ENCODE measurements around the gene CTAG1B. TPM values are rescaled to one million over a fixed set of nuclear protein-coding genes. Genes with fewer than 3 reads are reported as not detected.

The CTAG1B gene
- total and polyA plus RNA-seq, 2 of the 8 experiments (the other 6 are each of a cell fraction or from before 2014, with no cell fraction given) = not detected

GRCh38 chrX:154605566-154605965, 13.5 kb downstream of the CTAG1B start (continued):
- TF ChIP-seq CTCF (IDR thresholded peaks at IDR 0.05; ENCODE audit: control extremely low read depth in 1 of 3, insufficient read depth in 1 of 3, low read depth in 1 of 3, low read length in 3 of 3) (no peak), SP2 (IDR thresholded peaks at IDR 0.05; ENCODE audit: low read length) (no peak), NANOG (IDR thresholded peaks at IDR 0.05; ENCODE audit: insufficient read depth, low read depth, low read length, poor library complexity, severe bottlenecking) (no peak), POLR2AphosphoS5 (IDR thresholded peaks at IDR 0.05; ENCODE audit: low read depth, low read length) (no peak), ATF2 (IDR thresholded peaks at IDR 0.05; ENCODE audit: low read length) (no peak), SIN3A (conservative IDR thresholded peaks at IDR 0.05 in 1 of 2, IDR thresholded peaks at IDR 0.05 in 1 of 2; ENCODE audit: low read depth in 1 of 2, low read length in 2 of 2) (no peak), CBX5 (IDR thresholded peaks at IDR 0.05; ENCODE audit: low read depth, low read length) (no peak), SP1 (IDR thresholded peaks at IDR 0.05; ENCODE audit: low read depth, low read length) (no peak)
